Coronary artery (tissue), 2 donors: ENCODE results near the gene CXCL13.

Experiments
- DNase-seq: peaks from one replicate; pipeline ENCODE4 v3.0.0-alpha.2; 2017; ENCODE audit warnings: low spot score
- H3K27ac ChIP-seq, 2 donors: fragments of 200-600 bp; sonication (generic); one replicate each; pipeline ENCODE4 v1.5.1; 2016 to 2019
- H3K4me3 ChIP-seq: fragments of 200-600 bp; sonication (generic); 2 replicates; pipeline ENCODE4 v1.5.1; 2016; ENCODE audit warnings: mild to moderate bottlenecking, moderate library complexity
- TF ChIP-seq, protein P1 (sequence below): fragments of 200-600 bp; sonication (generic); IDR thresholded peaks from one replicate; pipeline ENCODE4 v1.5.1; 2019; ENCODE audit warnings: antibody characterized with exemption

CXCL13 gene

DNA sequence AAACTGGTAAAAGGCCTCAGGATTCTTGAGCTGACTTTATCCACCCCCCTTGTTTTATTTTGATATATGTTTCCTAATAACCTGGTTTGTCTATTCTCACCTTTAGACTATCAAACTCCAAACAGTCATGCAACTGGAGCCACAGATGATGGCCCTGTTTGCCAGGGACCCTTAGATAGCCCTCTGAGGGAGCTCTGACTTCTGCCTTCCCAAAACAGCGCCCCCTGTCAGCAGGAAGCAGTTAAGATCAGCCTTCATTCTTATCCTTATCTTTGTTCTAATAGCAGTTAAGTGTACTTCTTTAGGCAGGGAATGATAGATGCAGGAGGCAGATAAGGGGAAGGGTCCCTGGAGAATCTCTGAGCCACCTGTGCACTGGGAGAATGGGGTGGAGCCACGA, 27.5 kb upstream of the CXCL13 start:
- no peak overlapping the region for H3K27ac ChIP-seq
- TF ChIP-seq, protein P1, sequence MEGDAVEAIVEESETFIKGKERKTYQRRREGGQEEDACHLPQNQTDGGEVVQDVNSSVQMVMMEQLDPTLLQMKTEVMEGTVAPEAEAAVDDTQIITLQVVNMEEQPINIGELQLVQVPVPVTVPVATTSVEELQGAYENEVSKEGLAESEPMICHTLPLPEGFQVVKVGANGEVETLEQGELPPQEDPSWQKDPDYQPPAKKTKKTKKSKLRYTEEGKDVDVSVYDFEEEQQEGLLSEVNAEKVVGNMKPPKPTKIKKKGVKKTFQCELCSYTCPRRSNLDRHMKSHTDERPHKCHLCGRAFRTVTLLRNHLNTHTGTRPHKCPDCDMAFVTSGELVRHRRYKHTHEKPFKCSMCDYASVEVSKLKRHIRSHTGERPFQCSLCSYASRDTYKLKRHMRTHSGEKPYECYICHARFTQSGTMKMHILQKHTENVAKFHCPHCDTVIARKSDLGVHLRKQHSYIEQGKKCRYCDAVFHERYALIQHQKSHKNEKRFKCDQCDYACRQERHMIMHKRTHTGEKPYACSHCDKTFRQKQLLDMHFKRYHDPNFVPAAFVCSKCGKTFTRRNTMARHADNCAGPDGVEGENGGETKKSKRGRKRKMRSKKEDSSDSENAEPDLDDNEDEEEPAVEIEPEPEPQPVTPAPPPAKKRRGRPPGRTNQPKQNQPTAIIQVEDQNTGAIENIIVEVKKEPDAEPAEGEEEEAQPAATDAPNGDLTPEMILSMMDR = no peak
- DNase-seq = no peak
- no peak overlapping the region for H3K4me3 ChIP-seq

DNA sequence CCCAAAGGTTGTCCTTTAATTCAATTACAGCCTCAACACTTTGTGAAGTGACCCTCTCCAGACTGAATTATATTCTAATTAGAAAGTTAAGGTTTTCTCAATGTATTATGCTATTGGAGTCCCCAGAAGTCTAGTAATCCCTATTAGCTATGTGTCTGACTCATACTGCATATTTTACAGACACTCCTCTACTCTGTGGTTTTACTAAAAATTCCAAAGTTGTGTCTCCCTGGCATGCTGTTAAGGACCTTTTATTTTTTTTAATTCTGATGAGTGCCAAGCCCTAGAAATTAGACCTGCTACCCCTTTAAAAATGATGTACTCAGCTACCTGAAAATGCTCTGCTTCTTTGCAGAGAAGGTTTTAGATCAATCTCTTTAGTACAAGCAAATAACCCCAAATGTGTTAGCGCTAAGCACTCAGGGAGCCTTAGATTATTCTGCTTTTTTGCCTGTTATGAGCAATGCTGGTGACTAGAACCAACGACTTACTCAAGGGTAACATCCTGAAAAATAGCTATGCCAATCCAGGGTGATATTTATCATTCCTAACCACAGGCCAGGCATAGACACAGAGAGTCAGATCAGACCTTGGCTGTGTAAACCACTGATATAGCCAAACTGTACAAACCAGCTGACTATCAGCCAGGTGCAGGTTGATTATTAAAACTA, 26.1 kb upstream of the CXCL13 start:
- Histone ChIP-seq H3K4me3 (no peak overlapping the region), H3K27ac (peak overlapping the region in 1 of 2 donors; percentile 6)
- TF ChIP-seq, protein P1 = no peak
- no peak for DNase-seq

DNA sequence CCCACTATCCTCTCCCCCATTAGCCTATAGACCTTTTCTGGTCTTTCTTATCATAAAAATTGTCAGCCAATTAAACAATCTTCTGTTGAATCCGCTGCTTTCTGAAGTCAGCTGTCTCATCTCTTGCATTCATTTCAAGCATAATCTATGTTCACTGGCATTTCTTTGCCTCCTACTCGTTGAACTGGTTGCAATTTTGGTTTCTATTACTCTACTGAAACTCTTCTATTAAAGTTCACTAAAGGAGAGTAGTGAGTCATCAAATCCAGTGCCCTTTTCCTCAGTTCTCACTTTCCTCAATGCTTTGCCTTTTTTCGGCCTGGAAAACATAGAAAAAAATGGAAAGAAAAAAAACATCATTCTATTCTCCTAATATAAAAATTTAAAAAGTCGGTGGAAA, 23.9 kb upstream of the CXCL13 start:
- Histone ChIP-seq H3K27ac (no peak overlapping the region), H3K4me3 (no peak overlapping the region)
- TF ChIP-seq, protein P1 = no peak
- no peak for DNase-seq

DNA sequence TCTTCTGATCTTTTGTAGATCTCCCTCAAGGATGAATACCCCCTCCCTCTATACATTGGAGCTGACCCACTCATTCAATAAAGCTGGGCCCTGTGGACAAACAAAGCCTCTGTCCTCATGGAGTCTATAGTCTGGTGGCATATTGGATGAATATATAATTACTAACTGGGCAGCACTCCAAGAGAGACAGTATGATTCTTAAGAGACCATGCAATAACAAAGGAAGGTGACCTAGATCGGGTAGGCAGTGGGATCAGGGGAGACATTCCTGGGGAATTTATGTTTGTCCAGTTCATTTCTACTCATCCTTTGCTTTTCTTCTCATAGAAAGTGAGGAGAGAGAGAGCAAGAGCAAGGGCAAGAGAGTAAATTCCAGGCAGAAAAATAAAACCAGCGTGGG, 23.5 kb upstream of the CXCL13 start:
- H3K4me3 ChIP-seq = no peak overlapping the region
- no peak overlapping the region for H3K27ac ChIP-seq
- TF ChIP-seq, protein P1 = no peak
- DNase-seq = no peak

DNA sequence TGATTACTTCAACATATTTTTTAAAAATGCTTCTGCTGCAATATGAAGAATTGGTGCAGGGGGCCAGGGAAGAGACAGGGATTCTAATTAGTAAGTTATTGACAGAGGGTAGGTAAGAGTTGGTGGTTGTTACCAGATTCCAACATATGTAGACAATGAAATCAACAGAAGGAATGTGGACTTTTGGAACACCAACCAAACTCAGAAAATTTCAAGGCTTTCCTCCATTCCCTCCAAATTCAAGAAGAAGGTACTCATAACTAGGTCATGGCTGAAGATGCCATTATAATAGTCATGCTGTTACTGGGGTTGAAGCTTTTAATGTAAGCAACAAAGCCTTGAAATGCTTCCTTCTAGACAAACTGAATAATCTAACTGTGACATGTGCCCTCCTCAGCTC, 22.9 kb upstream of the CXCL13 start:
- TF ChIP-seq, protein P1 = no peak
- no peak overlapping the region for H3K27ac ChIP-seq
- no peak for DNase-seq
- H3K4me3 ChIP-seq = no peak overlapping the region

DNA sequence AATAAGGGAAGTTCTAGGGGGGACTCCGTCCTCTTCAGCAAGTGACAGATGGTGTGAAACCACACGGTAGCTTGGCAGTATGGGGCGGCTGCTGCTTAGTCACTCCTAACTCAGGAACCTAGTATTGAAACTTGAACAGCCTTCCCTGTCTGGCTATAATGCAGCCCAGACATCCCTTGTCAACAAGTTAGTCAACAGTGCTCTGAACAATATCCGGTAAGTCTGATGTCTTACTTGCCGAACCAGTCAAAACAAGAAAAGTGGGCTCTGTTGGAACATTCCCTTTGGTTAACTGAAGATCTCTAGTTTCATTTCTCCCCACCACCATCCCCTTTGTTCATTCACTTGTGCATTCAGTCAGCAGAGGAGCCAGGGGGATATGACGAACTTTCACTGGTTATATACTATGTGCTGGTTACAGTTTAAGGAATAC, 18.7 kb upstream of the CXCL13 start:
- Histone ChIP-seq H3K27ac (no peak overlapping the region), H3K4me3 (no peak overlapping the region)
- DNase-seq = no peak
- TF ChIP-seq, protein P1 = no peak

DNA sequence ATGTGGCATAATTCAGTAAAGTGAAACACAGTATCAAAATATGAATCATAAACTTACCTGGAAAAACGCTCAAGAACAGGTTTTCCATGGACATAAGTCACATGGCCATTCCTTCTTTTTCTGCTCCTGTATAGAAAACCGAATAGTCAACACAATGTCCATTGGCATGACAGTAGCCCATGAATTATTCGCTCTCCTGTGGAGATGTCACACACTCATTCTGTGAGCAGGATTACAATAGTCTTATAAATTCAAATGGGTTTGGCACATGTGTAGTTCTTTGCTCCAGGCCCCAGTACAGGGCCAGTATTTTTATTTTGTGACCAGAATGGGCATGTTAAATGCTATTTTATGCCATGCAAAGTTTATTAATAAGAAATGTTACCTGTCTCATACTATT, 15.1 kb upstream of the CXCL13 start:
- no peak overlapping the region for H3K27ac ChIP-seq
- no peak overlapping the region for H3K4me3 ChIP-seq
- TF ChIP-seq, protein P1 = no peak
- no peak for DNase-seq
